ENCODE results near the gene SRD5A1. TPM values are rescaled to one million over a fixed set of nuclear protein-coding genes. Genes with fewer than 3 reads are reported as not detected.

Gene SRD5A1
- total RNA-seq, 4 donors from 2014 or later, result 34.1 to 126 (median 80.1) TPM

- H3K4me1 ChIP-seq, result peaks cover 42 to 68% (median 48%) of the 10 kb centered on the region in 3 donors
- peaks cover 0 to 6% (median 0%) of the 10 kb centered on the region in 3 donors for H3K36me3 ChIP-seq
- WGBS, 2 donors, result 27% methylated on average over 6 of the region's 6 CpGs
- peak overlapping the region in 2 of 4 donors; percentile 57 to 99 for H3K27ac ChIP-seq
- H3K4me3 ChIP-seq, result peak overlapping the region; percentile 57 to 97 (median 78)
- DNase-seq, result no peak
- intact Hi-C loops (cut with DNase I), result no loop called here
- no peaks in the 10 kb centered on the region for H3K9me3 ChIP-seq
- H3K27me3 ChIP-seq, result no peaks in the 10 kb centered on the region
- TF ChIP-seq CTCF (IDR thresholded peaks at IDR 0.05) (no peak), POLR2A (IDR thresholded peaks at IDR 0.05) (no peak)
Measured at GRCh38 chr5:6715271-6715670, 82.0 kb downstream of the SRD5A1 start.

DNA sequence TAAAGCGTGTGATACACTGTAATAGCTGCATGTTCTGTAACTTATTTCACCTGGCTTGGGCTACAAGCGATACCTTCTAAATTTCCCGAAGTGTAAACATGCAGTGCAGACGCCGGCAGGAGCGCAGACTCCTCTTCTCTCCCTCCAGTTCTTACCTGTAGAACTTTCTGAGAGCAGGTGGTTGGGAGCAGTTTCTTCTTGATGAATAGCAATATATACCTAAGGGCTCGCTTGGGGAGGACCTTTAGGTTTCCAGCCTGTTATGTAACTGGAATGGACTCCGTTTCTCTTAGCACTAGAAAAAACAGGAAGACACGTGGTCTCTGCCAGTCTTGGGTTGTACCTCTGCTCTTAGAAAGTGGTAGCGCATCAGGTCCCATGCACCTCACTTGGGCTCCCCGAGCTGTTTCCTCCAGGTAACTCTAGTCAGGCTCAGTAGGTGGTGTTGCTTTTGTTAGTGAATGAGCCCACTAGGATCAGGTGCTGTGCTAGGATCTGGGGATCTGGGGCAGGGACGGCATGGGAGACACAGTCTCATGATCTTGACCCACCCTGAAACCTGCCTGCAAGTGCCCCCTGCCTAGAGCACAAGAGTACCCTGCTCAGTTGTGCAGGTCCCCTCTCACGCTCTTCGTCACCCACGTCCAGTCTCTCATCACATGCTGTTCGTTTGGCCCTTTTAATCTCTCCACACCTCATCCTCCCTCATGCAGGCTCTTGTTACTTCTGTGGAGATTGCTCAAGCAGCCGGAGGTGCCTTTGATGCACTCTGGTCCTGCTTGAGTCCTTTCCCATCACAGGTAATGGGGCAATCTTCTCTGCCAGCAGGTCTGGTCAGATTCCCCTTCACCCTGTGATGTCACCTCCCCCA is 82.8 kb downstream of the SRD5A1 start:
- Histone ChIP-seq H3K9me3 (no peaks in the 10 kb centered on the region), H3K27ac (peak overlapping the region in 2 of 4 donors; percentile 57 to 99), H3K4me1 (peaks cover 49 to 75% (median 55%) of the 10 kb centered on the region in 3 donors), H3K4me3 (peak overlapping the region; percentile 57 to 97 (median 78)), H3K36me3 (peaks cover 0 to 6% (median 0%) of the 10 kb centered on the region in 3 donors), H3K27me3 (no peaks in the 10 kb centered on the region)
- WGBS, 2 donors, result 34 to 42% methylated on average over 15 to 17 of the region's 17 CpGs
- TF ChIP-seq CTCF (IDR thresholded peaks at IDR 0.05), result no peak
- no peak for TF ChIP-seq POLR2A (IDR thresholded peaks at IDR 0.05)
- intact Hi-C loops (cut with DNase I), result no loop called here
- no peak for DNase-seq

DNA sequence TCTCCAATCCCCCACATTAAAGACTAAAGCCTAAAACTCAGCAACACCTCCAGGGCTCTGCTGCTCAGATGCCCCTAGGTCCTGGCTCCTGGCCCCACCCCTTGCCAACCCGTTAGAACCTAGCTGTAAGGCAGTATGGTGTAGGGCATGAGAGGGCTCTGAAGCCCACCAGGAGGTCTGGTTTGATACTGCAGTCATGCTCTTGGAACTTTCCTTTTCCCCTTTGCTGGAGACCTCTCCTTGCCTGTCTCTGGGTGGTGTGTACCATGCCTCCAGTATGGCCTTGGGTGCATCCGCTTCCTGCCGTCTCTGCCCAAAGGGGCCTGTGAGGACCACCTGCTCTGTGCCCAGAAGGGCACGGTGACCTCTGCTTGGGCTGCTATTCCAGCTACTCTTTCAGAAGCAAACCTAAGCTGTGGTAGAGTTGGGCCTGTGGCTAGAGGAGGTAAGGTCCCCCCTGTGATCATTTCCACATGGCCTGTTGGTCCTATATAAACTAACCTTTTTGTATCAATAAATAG is 83.4 kb downstream of the SRD5A1 start:
- WGBS, 2 donors, result 50 to 100% methylated on average over 1 of the region's 4 CpGs
- peaks cover 51 to 78% (median 60%) of the 10 kb centered on the region in 3 donors for H3K4me1 ChIP-seq
- TF ChIP-seq CTCF (IDR thresholded peaks at IDR 0.05) (no peak), POLR2A (IDR thresholded peaks at IDR 0.05) (no peak)
- H3K36me3 ChIP-seq, result peaks cover 0 to 6% (median 0%) of the 10 kb centered on the region in 3 donors
- no peak for DNase-seq
- peak overlapping the region in 2 of 4 donors; percentile 87 to 97 for H3K4me3 ChIP-seq
- intact Hi-C loops (cut with DNase I), result no loop called here
- H3K9me3 ChIP-seq, result no peaks in the 10 kb centered on the region
- no peaks in the 10 kb centered on the region for H3K27me3 ChIP-seq
- H3K27ac ChIP-seq, result no peak overlapping the region

GRCh38 chr5:6717247-6717646 is 84.0 kb downstream of the SRD5A1 start:
- no peak for DNase-seq
- intact Hi-C loops (cut with DNase I), result no loop called here

More at GRCh38 chr5:6717247-6717646, 84.0 kb downstream of the SRD5A1 start:
- H3K27me3 ChIP-seq, result no peaks in the 10 kb centered on the region
- H3K27ac ChIP-seq, result no peak overlapping the region
- peaks cover 56 to 78% (median 66%) of the 10 kb centered on the region in 3 donors for H3K4me1 ChIP-seq
- H3K9me3 ChIP-seq, result no peaks in the 10 kb centered on the region
- TF ChIP-seq POLR2A (IDR thresholded peaks at IDR 0.05) (no peak), CTCF (IDR thresholded peaks at IDR 0.05) (no peak)
- H3K4me3 ChIP-seq, result no peak overlapping the region
- H3K36me3 ChIP-seq, result peaks cover 0 to 6% (median 0%) of the 10 kb centered on the region in 3 donors
